HUES6 (cell line): ENCODE measurements around the gene APMAP.

Experiments
- H3K27ac ChIP-seq: 2 replicates; pipeline ENCODE4 v1.7.0; 2013; ENCODE audit warnings: low read depth, mild to moderate bottlenecking, low read length, inconsistent platforms
- H3K27me3 ChIP-seq: 2 replicates; pipeline ENCODE4 v1.6.1; 2013; ENCODE audit warnings: low read length; ENCODE audit not compliant: control insufficient read depth, insufficient read depth
- H3K36me3 ChIP-seq: 2 replicates; pipeline ENCODE4 v1.6.1; 2013; ENCODE audit warnings: low read length; ENCODE audit not compliant: control insufficient read depth, insufficient read depth
- H3K4me1 ChIP-seq: 2 replicates; pipeline ENCODE4 v1.6.1; 2013; ENCODE audit warnings: low read length; ENCODE audit not compliant: control insufficient read depth, insufficient read depth
- H3K4me3 ChIP-seq: 2 replicates; pipeline ENCODE4 v1.5.1; 2013; ENCODE audit warnings: low read depth, low read length
- H3K9ac ChIP-seq: one replicate; pipeline ENCODE4 v1.6.1; 2013; ENCODE audit warnings: mild to moderate bottlenecking, low read length
- H3K9me3 ChIP-seq: 2 replicates; pipeline ENCODE4 v1.6.1; 2013; ENCODE audit warnings: low read depth, low read length; ENCODE audit not compliant: control insufficient read depth, insufficient read depth

Gene APMAP

GRCh38 chr20:25022680-25023079 lies 30.1 kb upstream of the APMAP start:
- Histone ChIP-seq H3K9ac (no peak overlapping the region), H3K36me3 (no peaks in the 10 kb centered on the region), H3K27ac (no peak overlapping the region), H3K4me3 (no peak overlapping the region), H3K9me3 (no peaks in the 10 kb centered on the region), H3K4me1 (peaks cover 3% of the 10 kb centered on the region), H3K27me3 (no peaks in the 10 kb centered on the region; the same call in 1 of the 2 replicates)

- Histone ChIP-seq H3K27ac (no peak overlapping the region), H3K4me1 (peaks cover 14% of the 10 kb centered on the region), H3K9ac (no peak overlapping the region), H3K27me3 (0 out of 2 replicates have a peak, but pooled peaks cover 2% of the 10 kb centered on the region), H3K4me3 (no peak overlapping the region), H3K9me3 (no peaks in the 10 kb centered on the region), H3K36me3 (no peaks in the 10 kb centered on the region)
These were observed 28.8 kb upstream of the APMAP start for GRCh38 chr20:25021336-25021735.

GRCh38 chr20:25020901-25021301 lies 28.4 kb upstream of the APMAP start:
- H3K9me3 ChIP-seq: no peaks in the 10 kb centered on the region
- peaks cover 14% of the 10 kb centered on the region for H3K4me1 ChIP-seq
- H3K9ac ChIP-seq: no peak overlapping the region
- H3K4me3 ChIP-seq: no peak overlapping the region
- H3K27me3 ChIP-seq: 0 out of 2 replicates have a peak, but pooled peaks cover 4% of the 10 kb centered on the region
- no peak overlapping the region for H3K27ac ChIP-seq
- H3K36me3 ChIP-seq: no peaks in the 10 kb centered on the region

GRCh38 chr20:25020345-25020744 lies 27.8 kb upstream of the APMAP start:
- H3K9ac ChIP-seq: no peak overlapping the region
- no peaks in the 10 kb centered on the region for H3K36me3 ChIP-seq
- peaks cover 14% of the 10 kb centered on the region for H3K4me1 ChIP-seq
- no peak overlapping the region for H3K27ac ChIP-seq
- no peak overlapping the region for H3K4me3 ChIP-seq
- no peaks in the 10 kb centered on the region for H3K9me3 ChIP-seq
- H3K27me3 ChIP-seq: 0 out of 2 replicates have a peak, but pooled peaks cover 4% of the 10 kb centered on the region

- Histone ChIP-seq H3K27ac (no peak overlapping the region), H3K27me3 (0 out of 2 replicates have a peak, but pooled peaks cover 4% of the 10 kb centered on the region)
These were observed 27.0 kb upstream of the APMAP start for GRCh38 chr20:25019381-25020155.

GRCh38 chr20:25018841-25019240 lies 26.3 kb upstream of the APMAP start:
- no peak overlapping the region for H3K4me3 ChIP-seq
- H3K27ac ChIP-seq: no peak overlapping the region
- H3K36me3 ChIP-seq: no peaks in the 10 kb centered on the region
- H3K9ac ChIP-seq: no peak overlapping the region
- no peaks in the 10 kb centered on the region for H3K9me3 ChIP-seq
- H3K4me1 ChIP-seq: peaks cover 14% of the 10 kb centered on the region
- H3K27me3 ChIP-seq: 0 out of 2 replicates have a peak, but pooled peaks cover 4% of the 10 kb centered on the region

More at GRCh38 chr20:25019381-25020155, 27.0 kb upstream of the APMAP start:
- Histone ChIP-seq H3K9ac (no peak overlapping the region), H3K9me3 (no peaks in the 10 kb centered on the region), H3K36me3 (no peaks in the 10 kb centered on the region), H3K4me3 (no peak overlapping the region), H3K4me1 (peaks cover 14% of the 10 kb centered on the region)

GRCh38 chr20:25018425-25018824 lies 25.9 kb upstream of the APMAP start:
- Histone ChIP-seq H3K4me3 (no peak overlapping the region), H3K9me3 (no peaks in the 10 kb centered on the region), H3K4me1 (peaks cover 14% of the 10 kb centered on the region), H3K9ac (no peak overlapping the region), H3K36me3 (no peaks in the 10 kb centered on the region), H3K27me3 (0 out of 2 replicates have a peak, but pooled peaks cover 4% of the 10 kb centered on the region), H3K27ac (no peak overlapping the region)

GRCh38 chr20:25017257-25017803 lies 24.8 kb upstream of the APMAP start:
- Histone ChIP-seq H3K9ac (no peak overlapping the region), H3K9me3 (no peaks in the 10 kb centered on the region), H3K4me3 (no peak overlapping the region), H3K27me3 (0 out of 2 replicates have a peak, but pooled peaks cover 4% of the 10 kb centered on the region), H3K4me1 (peaks cover 14% of the 10 kb centered on the region), H3K27ac (no peak overlapping the region), H3K36me3 (no peaks in the 10 kb centered on the region)

- H3K36me3 ChIP-seq: no peaks in the 10 kb centered on the region
- H3K27ac ChIP-seq: no peak overlapping the region
- H3K9me3 ChIP-seq: no peaks in the 10 kb centered on the region
These were observed 23.9 kb upstream of the APMAP start for GRCh38 chr20:25016471-25016870.

GRCh38 chr20:25015986-25016385 lies 23.4 kb upstream of the APMAP start:
- H3K9me3 ChIP-seq: no peaks in the 10 kb centered on the region
- H3K4me3 ChIP-seq: no peak overlapping the region
- no peaks in the 10 kb centered on the region for H3K36me3 ChIP-seq
- H3K27ac ChIP-seq: no peak overlapping the region
- H3K9ac ChIP-seq: no peak overlapping the region
- peaks cover 14% of the 10 kb centered on the region for H3K4me1 ChIP-seq
- 0 out of 2 replicates have a peak, but pooled peaks cover 4% of the 10 kb centered on the region for H3K27me3 ChIP-seq

More at GRCh38 chr20:25016471-25016870, 23.9 kb upstream of the APMAP start:
- Histone ChIP-seq H3K9ac (no peak overlapping the region), H3K4me1 (peaks cover 14% of the 10 kb centered on the region), H3K4me3 (no peak overlapping the region), H3K27me3 (0 out of 2 replicates have a peak, but pooled peaks cover 4% of the 10 kb centered on the region)

GRCh38 chr20:25014816-25015215 lies 22.3 kb upstream of the APMAP start:
- no peak overlapping the region for H3K9ac ChIP-seq
- H3K9me3 ChIP-seq: no peaks in the 10 kb centered on the region
- H3K4me1 ChIP-seq: peaks cover 14% of the 10 kb centered on the region
- H3K27me3 ChIP-seq: peaks cover 10% of the 10 kb centered on the region; the same call in 1 of the 2 replicates
- H3K36me3 ChIP-seq: no peaks in the 10 kb centered on the region
- no peak overlapping the region for H3K4me3 ChIP-seq
- H3K27ac ChIP-seq: no peak overlapping the region
